K562 (cell line): Measurements from ENCODE around the gene ARHGAP9. TPM values are rescaled to one million over a fixed set of nuclear protein-coding genes. Genes with fewer than 3 reads are reported as not detected.

Experiments
- CCAR2 ChIP-seq: fragments of 200-400 bp; formaldehyde crosslinking; IDR thresholded peaks from 2 replicates; pipeline ENCODE4 v1.6.1; 2017; ENCODE audit warnings: mild to moderate bottlenecking, low read depth, low read length
- HINFP ChIP-seq: fragments of 450-650 bp; conservative IDR thresholded peaks from 2 replicates; pipeline ENCODE4 v1.6.1; 2016; ENCODE audit warnings: missing genetic modification characterization, low read depth, mild to moderate bottlenecking, control low read depth, missing compliant biosample characterization
- KDM5B ChIP-seq: fragments of 200-600 bp; sonication (generic); IDR thresholded peaks from 2 replicates; pipeline ENCODE4 v1.6.1; 2012; ENCODE audit warnings: low read depth, mild to moderate bottlenecking, moderate library complexity, low read length, control low read depth, inconsistent platforms; ENCODE audit not compliant: insufficient replicate concordance
- MCM3 ChIP-seq: fragments of 450-650 bp; IDR thresholded peaks from 2 replicates; pipeline ENCODE4 v1.6.1; 2016
- MNT ChIP-seq, 2 experiments: fragments of 450-650 bp; conservative IDR thresholded peaks; 2 replicates each; pipeline ENCODE4 v1.6.1; 2017; ENCODE audit warnings: mild to moderate bottlenecking in 2 of 2, moderate library complexity in 2 of 2
- REST ChIP-seq, 2 experiments: fragments of 450-650 bp; formaldehyde crosslinking in 1 of 2; IDR thresholded peaks; 2 replicates each; pipeline versions ENCODE4 v1.4.0 to v1.6.1; 2014 to 2020; ENCODE audit warnings: mild to moderate bottlenecking in 2 of 2, borderline replicate concordance in 1 of 2, low read depth in 1 of 2
- RUNX1 ChIP-seq: sonication (generic); IDR thresholded peaks from 2 replicates; pipeline ENCODE4 v1.6.1; 2016; ENCODE audit warnings: antibody characterized with exemption, low read depth
- TEAD2 ChIP-seq: fragments of 450-650 bp; IDR thresholded peaks from 2 replicates; pipeline ENCODE4 v1.6.1; 2016; ENCODE audit warnings: missing genetic modification characterization, control low read depth, missing compliant biosample characterization
- ZNF398 ChIP-seq: fragments of 250-450 bp; sonication (Bioruptor Pico); IDR thresholded peaks from 2 replicates; pipeline ENCODE4 v1.8.0; 2021; ENCODE audit warnings: moderate library complexity, mild to moderate bottlenecking, inconsistent platforms
- ZNF589 ChIP-seq: fragments of 200-800 bp; sonication (Bioruptor generic); IDR thresholded peaks from 2 replicates; pipeline ENCODE4 v1.6.1; 2016; ENCODE audit warnings: low read depth, missing genetic modification characterization, missing compliant biosample characterization
- ZNF780A ChIP-seq: fragments of 250-450 bp; sonication (Bioruptor Pico); IDR thresholded peaks from 2 replicates; pipeline ENCODE4 v1.5.0; 2021; ENCODE audit warnings: mild to moderate bottlenecking
- polyA plus RNA-seq, 8 experiments: library from polyadenylated mRNA; depleted of rRNA in 4 of 8; stranded (reverse) in 5 of 8; unstranded in 3 of 8; fragments of >200 nt; fragmentation: Nextera tagmentation in 2 of 8; fragmentation: Illumina TruSeq in 1 of 8; extraction: Ambion mirVana in 2 of 8; extraction: Trizol in 1 of 8; gene quantifications; 2 replicates each; pipeline versions ENCODE4 v1.2.1 to v1.2.3, GENCODE V29; 2011 to 2014; ENCODE audit warnings: inconsistent platforms in 1 of 8, missing spikeins in 1 of 8
- total RNA-seq, 7 experiments: library from RNA; depleted of rRNA in 6 of 7; stranded (reverse); fragments of >200 nt in 6 of 7; fragmentation: Illumina TruSeq in 2 of 7; extraction: Trizol in 2 of 7; gene quantifications; 2 replicates each; pipeline versions ENCODE4 v1.2.1 to v1.2.3, GENCODE V29; 2011 to 2021; ENCODE audit warnings: low replicate concordance in 1 of 7

Gene ARHGAP9
- total and polyA plus RNA-seq, 9 of the 15 experiments (the other 6 are each of a cell fraction or from before 2014, with no cell fraction given), result 1.5 to 10.2 (median 5.1) TPM

- TF ChIP-seq HINFP (tag), result no peak
- TF ChIP-seq ZNF398 (CRISPR knock-in tag), result no peak
- TF ChIP-seq ZNF780A, result no peak
- peak; percentile 22 for TF ChIP-seq KDM5B
- TF ChIP-seq MNT (conservative IDR thresholded peaks at IDR 0.05), result peak; percentile 26 to 58; a peak in 2 of 4 replicates
- 0 out of 2 replicates have a peak, but pooled peaks have one; percentile 20 for TF ChIP-seq ZNF589 (CRISPR knock-in tag)
- TF ChIP-seq RUNX1, result no peak
- no peak for TF ChIP-seq CCAR2
- no peak for TF ChIP-seq TEAD2
- TF ChIP-seq MCM3, result no peak
- no peak for TF ChIP-seq REST (IDR thresholded peaks at IDR 0.05; ENCODE audit: borderline replicate concordance)
- no peak for TF ChIP-seq REST (CRISPR knock-in tag; IDR thresholded peaks at IDR 0.05; ENCODE audit: low read depth)
Measured at GRCh38 chr12:57430112-57430930, 49.3 kb downstream of the ARHGAP9 start (continued).
